D341Med (cell line): ENCODE data around the gene AKAP6.

Source experiments
- DNase-seq: peaks from one replicate; pipeline ENCODE4 v3.0.0; 2012; ENCODE audit warnings: low spot score

The AKAP6 gene

DNA sequence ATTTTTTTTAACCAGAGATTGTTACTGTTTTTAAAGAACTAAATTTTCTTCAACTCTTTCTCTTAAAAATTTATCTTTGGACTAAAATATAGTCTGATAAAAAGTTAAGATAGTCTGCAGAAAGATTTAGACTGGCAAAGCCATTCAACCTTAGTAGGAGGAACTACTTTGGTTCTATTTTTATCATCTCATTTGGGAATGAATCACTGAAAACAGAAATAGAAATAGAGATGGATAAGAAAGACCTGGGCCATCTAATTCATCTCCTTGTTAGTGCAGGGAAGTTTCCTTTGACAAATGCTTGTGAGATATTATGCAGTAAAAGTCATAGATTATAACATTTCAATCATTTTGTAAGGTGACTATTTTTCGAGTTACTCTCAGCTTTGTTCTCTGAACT is 346.3 kb downstream of the AKAP6 start:
- DNase-seq: no peak

DNA sequence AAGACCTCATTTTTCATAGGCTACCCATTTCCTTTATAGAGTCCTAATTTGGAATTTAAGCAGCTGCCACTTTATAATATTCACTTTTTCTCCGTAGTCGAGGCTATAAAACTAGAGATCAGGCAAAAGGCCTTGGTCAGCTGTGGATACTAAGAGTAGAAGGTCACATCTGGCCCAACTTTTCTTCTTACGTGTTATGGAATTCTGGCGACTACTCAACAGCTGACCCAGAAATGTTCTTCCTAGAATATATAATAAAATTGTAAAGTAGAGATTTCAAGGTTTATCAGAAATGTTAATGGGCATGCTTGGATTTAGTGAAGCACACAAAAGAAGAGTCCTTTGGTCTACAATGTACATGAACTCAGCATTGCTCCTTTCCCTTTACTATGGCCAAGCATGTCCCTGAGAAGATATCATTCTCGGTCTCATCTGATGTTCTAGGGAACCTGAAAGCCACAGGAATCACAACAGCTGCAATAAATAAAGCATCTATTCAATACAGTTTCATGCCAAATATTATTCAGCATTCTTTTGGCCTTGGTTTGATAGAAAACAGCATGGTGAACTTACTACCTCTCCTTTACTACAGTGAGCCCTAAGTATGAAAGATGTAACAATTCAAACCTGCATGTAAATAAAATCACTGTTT is 348.2 kb downstream of the AKAP6 start:
- DNase-seq: no peak

GRCh38 chr14:32678088-32678487 is 349.0 kb downstream of the AKAP6 start:
- DNase-seq: no peak

DNA sequence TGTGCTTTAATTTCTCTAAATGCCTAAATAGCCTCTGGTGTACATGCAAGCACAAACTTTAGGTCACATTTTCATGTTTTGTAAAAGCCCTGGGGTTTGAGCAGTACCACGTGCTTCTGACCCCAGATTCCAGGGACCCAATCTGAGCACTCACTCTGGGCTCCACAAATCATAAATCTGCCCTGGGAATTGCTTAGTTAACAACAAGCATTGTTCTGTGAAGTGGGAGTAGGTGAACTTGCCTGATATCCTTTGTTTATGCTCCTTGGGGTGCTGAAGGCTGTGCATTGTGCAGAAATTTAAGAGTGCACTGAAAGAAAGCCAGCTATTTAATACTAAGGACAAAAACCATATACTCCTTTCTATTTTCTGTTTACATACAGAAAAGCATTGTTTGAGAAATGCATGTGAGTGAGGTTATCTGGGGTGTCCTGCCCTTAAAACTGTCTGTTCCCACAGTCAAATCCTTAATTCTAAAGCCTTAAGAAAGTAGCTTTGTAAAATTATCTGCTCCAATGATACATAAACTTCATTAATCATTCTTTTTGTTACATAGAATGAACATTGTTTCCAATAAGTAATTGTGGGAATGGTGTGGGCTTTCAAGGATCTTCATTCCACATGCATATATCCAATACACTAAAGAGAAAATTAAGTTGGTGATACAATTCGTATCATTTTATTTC is 351.0 kb downstream of the AKAP6 start:
- no peak for DNase-seq

DNA sequence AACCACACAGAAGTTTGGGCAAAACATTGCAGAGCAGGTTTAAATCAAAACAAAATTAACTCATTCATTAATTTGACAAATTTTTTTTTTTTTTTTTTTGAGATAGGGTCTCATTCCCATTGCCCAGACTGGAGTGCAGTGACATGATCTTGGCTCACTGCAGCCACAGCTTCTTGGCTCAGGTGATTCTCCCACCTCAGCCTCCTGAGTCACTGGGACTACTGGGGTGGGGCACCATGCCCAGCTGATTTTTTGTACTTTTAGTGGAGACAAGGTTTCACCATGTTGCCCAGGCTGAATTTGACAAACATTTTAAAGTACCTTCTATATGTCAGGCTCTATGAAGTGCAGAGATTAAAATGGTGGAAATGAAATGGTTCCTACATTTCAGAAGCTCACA is 352.5 kb downstream of the AKAP6 start:
- no peak for DNase-seq

- no peak for DNase-seq
These were observed 353.1 kb downstream of the AKAP6 start for GRCh38 chr14:32682214-32682613.

GRCh38 chr14:32683679-32684078 is 354.6 kb downstream of the AKAP6 start:
- no peak for DNase-seq

- DNase-seq: no peak
These were observed 359.8 kb downstream of the AKAP6 start for GRCh38 chr14:32688941-32689340.

- no peak for DNase-seq
These were observed 363.3 kb downstream of the AKAP6 start for GRCh38 chr14:32692441-32692840.

GRCh38 chr14:32693114-32693513 is 364.0 kb downstream of the AKAP6 start:
- no peak for DNase-seq

DNA sequence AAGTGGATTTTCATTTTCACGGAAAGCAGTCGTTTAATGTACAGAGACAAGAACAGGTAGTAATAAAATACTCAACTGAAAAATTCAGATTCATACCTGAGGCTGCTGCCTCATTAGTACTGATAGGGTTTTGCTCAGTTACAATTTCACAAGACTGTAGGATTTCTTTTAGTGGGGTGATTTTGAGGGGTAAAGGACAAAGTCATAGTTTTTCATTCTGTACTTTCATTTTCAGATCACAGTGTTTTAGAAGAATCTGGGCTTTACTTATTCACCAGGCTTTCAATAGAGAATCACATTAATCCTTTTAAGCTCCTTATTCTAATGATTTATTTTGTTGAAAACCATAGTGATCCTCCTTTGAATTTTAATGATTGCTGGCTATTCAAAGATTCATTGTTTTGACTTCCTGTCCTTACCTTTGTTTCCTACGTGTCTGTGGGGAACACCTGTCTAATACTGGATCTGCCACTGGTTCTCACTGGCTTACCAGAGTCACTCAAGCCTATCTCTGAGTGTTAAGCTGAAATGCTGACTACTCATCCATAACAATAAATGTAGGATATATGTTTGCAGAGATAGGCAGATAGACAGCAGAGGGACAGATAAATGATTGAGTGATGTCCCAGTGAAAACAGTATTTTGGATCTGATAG is 365.8 kb downstream of the AKAP6 start:
- no peak for DNase-seq

DNA sequence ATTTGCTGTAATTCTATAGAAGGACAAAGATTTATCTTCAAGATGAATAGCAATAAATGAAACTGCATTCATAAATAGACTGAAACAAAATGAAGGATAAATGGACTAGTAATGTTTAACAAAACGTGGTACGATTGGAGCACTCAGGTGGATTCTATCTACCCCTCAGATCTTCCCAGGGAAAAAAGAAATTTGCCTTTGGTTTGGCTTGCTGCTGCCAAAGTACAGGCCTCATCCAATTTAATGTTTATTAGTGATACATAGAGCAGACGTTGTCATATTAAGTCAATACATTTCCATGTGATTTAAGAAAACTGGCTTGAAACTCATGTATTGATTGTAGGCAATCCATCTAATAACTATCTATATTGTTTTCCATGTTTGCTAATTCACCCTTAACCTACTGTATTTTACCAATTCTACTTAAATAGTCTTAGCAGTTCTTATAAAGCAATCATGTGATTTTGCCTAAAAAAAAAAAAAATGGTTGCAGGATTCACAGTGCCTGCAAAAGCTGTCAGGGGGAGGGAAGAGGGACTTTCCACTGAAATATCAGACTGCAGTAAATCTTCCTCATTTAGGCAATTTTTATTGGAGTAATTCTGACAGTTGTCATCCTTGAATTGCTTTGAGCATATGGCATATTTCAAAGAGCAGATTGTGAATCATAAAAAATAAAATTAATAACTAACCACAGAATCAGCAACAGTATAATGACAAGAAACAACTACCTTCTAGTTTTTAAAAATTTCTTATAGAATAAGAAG is 367.4 kb downstream of the AKAP6 start:
- DNase-seq: no peak

GRCh38 chr14:32697114-32697513 is 368.0 kb downstream of the AKAP6 start:
- DNase-seq: no peak

DNA sequence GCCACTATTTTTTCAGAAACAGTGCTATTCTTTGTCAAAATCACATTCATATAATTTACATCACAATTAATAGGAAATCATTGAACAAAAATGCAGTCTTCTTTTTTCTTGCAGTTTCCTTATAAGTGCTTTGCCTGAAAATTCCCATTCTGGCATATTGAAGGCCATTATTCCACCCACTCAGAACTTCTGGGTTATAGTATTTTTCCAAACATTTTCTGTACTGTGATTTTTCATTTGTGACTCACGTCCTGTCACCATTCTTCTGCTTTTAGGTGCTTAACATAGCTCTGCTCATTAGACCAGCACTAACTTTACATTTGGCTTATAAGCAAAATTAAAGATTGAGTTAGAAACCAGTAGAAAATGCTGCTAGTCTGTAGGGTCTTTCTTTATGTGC is 368.6 kb downstream of the AKAP6 start:
- no peak for DNase-seq

DNA sequence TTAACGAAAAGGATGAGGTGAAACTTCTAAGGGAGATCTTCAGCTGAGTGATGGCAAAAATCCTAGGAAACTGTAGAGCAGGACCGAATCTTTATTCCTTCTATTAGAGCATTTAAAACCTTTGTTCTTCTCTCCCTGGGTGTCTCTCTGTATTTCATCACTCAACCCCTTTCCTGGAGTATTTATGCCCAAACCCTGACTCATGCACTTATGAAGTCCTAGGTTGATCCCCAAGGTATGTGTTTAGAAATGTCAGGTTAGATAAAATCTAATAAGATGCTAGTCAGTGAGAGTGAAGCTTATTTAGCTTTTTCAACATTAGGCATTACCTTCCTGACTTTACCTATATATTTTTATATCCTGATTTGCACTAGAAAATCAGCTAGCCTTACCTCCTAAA is 369.7 kb downstream of the AKAP6 start:
- no peak for DNase-seq

DNA sequence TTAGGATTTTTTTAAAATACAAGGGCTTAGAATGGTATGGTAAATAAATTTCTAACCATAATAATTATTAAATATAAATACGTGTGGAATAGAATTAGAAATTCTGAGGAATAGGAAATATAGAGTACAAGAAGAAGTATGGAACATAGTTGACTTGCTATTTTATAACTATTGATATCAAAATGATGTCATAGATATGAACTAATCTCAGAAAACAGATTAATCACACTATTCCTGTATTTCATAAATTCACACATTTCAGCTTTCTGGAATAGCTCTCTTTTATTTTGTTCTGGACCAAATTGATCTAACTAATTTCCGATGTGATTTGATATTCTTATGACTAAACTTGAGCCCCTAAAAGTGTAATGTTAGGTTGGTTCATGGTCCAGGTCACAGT is 372.4 kb downstream of the AKAP6 start:
- no peak for DNase-seq

DNA sequence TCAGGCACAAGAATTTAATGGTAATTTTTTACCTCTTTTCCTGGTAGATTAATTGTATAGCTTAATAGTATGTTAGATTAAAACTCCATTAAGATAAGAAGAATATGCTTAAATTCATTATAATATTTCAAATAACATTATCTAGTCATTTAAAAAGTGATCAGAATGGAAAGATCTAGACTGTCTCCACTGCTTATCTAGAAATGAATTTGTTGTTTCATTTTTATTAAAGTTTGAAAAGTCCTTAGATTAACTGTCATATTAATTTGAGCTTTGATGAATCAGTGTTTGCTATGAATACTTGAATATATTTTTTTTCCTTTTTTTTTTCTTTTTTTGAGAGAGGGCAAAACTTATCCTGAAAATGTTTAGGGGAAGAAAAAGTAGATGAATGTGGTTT is 373.0 kb downstream of the AKAP6 start:
- DNase-seq: no peak

GRCh38 chr14:32702562-32702961 is 373.5 kb downstream of the AKAP6 start:
- no peak for DNase-seq

DNA sequence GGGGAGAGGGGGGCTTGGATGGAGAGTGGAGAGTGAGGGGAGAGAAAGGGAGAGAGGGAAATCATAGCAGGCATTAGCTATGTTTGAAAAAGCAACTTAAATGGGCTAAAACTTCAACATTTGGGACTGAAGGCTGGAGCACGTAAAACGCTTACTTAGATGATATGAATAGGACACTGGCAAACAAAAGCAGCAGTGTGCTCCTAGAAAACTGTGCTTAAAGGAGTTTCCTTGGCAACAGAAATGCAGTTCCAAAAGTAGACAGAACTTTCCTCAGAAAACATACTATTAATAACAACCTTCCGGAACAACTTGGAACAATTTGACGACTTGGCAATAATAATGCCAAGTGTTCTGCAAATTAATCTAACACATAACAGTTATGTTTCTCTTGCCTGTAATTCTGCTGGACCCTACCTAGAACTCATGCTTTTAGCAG is 374.1 kb downstream of the AKAP6 start:
- DNase-seq: no peak

DNA sequence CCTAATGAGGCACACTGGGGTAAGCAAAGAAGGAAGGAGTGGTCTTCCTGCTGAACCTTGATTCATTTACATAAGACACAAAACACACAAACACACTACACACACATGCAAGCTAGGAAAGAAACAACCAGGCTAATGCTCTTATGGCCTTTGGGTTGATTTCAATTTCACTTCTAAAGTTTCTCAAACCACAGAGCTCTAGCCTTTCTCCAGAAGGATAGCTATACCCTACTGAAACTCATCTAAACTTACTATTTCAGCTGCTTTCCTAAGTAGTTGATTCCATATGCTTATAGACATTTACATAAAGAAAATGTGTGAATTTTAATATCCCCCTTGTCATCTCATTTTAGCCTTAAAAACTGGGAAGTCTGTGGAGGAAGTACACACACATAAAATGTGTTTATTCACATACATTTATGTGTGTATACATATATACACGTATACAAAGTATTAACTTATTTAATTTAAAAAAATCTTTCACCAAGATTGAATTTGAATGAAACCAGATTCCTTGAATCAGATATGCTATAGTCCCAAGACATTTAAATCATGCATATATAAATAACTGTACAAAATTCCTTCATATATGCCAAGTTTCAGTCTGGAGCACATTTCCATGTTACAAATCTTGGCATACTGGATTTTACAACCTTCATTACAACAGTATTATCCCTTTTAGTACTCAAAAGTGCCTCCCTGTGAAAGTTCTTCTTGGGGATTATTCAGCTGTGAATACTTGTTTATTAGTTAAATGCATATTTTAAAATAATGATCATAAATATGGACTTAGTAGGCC is 377.8 kb downstream of the AKAP6 start:
- DNase-seq: no peak

DNA sequence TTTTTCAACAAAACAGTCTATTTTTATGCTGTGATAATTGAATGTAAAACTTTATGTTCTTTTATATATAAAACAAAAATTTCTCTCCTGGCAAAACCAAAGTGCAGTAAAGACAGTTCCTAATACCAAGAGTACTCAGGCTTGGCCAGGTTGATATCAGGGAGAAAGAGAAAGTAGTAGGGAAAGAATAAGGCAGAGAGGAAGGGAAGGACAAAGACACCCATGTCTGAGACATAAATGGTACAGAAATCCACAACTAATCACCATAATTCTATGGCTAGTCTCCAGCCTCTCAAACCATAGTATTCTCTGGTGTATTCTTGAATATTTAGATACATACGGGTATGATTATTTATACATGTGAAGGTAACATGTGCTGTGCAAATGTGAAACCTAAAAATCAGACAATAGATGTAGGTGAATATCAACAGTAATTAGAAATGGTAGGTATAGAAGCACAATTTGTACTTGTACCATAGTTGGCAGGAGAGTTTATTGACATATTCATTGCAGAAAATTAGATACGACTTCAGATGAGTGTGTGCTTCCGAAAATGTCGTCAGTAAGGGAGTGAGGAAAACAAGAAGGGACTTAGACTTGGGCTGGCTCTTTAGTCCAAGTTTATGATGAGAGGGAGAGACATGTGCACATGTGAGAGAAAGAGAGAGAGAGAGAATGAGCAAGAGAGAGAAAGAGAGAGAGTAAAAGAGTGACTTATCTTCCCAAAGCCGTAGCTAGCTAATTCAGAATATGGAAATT is 378.8 kb downstream of the AKAP6 start:
- DNase-seq: no peak
